ENCODE results near the gene MRPL24. TPM values are rescaled to one million over a fixed set of nuclear protein-coding genes. Genes with fewer than 3 reads are reported as not detected.
A peak's percentile ranks its signal among the peaks of the same experiment; 100 is the strongest.

Gene MRPL24
- total and polyA plus RNA-seq, 2 of the 13 experiments (the other 11 are each of a cell fraction or from before 2014, with no cell fraction given), result 38.1 to 42.9 TPM

DNA sequence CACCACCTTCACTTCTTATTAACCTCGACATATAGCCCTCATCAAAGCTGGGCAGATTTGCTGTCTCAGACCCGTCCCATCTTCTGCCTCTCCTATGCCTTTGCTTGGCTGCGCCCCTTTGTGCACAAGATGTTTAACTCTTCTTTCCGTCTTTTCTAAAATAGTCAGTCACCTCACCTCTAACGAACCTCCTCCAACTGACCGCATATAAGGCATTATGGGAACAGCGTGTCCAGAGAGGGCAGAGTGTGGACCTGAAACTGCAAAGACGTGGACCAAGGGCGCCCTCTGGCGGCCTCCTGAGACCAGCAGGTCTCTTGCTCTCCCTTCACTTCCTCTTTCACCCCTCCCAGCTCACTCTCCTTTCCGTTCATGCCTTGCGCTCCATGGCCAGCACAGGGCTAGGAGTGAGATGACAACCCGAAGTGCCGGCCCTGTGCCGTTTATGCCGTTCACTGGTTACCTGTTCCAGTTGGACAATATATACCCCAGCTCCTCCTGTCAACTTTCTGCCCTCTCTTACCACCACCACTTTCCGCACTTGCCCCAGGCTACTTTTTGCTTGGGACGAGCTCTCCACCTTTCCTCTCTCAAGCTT, 15.1 kb downstream of the MRPL24 start:
- WGBS (ENCODE audit: low lambda C conversion rate), result 20% methylated on average over 18 of the region's 18 CpGs
- no peak overlapping the region for H3K27ac ChIP-seq (ENCODE audit: extremely low read length, insufficient read depth, low read length)
- FAIRE-seq (peak; percentile 72), ATAC-seq (peak; percentile 80), DNase-seq (ENCODE audit: low spot score) (peak; percentile 84)
- H3K79me2 ChIP-seq (ENCODE audit: insufficient read depth, low read length), result peaks cover 59% of the 10 kb centered on the region
- BruUV-seq (replicated peaks), result no TSS peak
- peaks cover 15 to 30% of the 10 kb centered on the region in 2 experiments for H3K36me3 ChIP-seq (replicated peaks in 1 of 2; ENCODE audit: control insufficient read depth in 1 of 2, insufficient read depth in 2 of 2, low read length in 2 of 2)
- intact Hi-C loops (cut with micrococcal nuclease; ENCODE audit: unreplicated experiment), result loop anchor here (1.0 to 10.0 kb wide), 4 partner anchors 36 to 72 kb away; partner anchors contain the start of gene PRCC
- no peaks in the 10 kb centered on the region; a peak in 1 of 5 replicates for H3K27me3 ChIP-seq (ENCODE audit: control insufficient read depth in 1 of 2, insufficient read depth in 2 of 2, low read length in 2 of 2)
- peak overlapping the region; percentile 46 to 100 (median 98); a peak in 5 of 6 replicates for H3K4me3 ChIP-seq (replicated peaks in 1 of 3; ENCODE audit: insufficient read depth in 1 of 3, low read depth in 2 of 3, low read length in 3 of 3)
- POLR2A ChIA-PET, result interaction anchor here (0.6 to 5.7 kb wide), 11 partner anchors 15 to 134 kb away, joined by 3 to 100 read pairs (median 7); partner anchors contain the start of genes CRABP2, HDGF, INSRR and MRPL24
- peak overlapping the region; percentile 97 for H3K4me2 ChIP-seq (ENCODE audit: low read depth, low read length)
- peak overlapping the region; percentile 89 for H3K9ac ChIP-seq (ENCODE audit: insufficient read depth, low read depth, low read length)
- CTCF ChIA-PET (ENCODE audit: low intra/inter-chr PET ratio, low total read pairs), result interaction anchor here (1.1 to 5.7 kb wide), 9 partner anchors 11 to 99 kb away, joined by 3 to 119 read pairs (median 6); partner anchors contain the start of gene CRABP2
- in situ Hi-C loops (cut with HindIII; ENCODE audit: extremely low pct_ligation_motif_present, low pct_unique_long_range_greater_than_20kb), result loop anchor here (5.0 kb wide), 2 partner anchors 38 to 42 kb away; partner anchors contain the start of gene PRCC
- peaks cover 17% of the 10 kb centered on the region for H4K20me1 ChIP-seq (ENCODE audit: insufficient read depth, low read length)
- H3K4me1 ChIP-seq (ENCODE audit: insufficient read depth, low read length), result peaks cover 49% of the 10 kb centered on the region
- H3K9me3 ChIP-seq (ENCODE audit: low read length), result no peaks in the 10 kb centered on the region
- H2AFZ ChIP-seq (ENCODE audit: low read length), result no peak overlapping the region
- TF ChIP-seq, protein P1, sequence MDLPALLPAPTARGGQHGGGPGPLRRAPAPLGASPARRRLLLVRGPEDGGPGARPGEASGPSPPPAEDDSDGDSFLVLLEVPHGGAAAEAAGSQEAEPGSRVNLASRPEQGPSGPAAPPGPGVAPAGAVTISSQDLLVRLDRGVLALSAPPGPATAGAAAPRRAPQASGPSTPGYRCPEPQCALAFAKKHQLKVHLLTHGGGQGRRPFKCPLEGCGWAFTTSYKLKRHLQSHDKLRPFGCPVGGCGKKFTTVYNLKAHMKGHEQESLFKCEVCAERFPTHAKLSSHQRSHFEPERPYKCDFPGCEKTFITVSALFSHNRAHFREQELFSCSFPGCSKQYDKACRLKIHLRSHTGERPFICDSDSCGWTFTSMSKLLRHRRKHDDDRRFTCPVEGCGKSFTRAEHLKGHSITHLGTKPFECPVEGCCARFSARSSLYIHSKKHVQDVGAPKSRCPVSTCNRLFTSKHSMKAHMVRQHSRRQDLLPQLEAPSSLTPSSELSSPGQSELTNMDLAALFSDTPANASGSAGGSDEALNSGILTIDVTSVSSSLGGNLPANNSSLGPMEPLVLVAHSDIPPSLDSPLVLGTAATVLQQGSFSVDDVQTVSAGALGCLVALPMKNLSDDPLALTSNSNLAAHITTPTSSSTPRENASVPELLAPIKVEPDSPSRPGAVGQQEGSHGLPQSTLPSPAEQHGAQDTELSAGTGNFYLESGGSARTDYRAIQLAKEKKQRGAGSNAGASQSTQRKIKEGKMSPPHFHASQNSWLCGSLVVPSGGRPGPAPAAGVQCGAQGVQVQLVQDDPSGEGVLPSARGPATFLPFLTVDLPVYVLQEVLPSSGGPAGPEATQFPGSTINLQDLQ (CRISPR knock-in tag; IDR thresholded peaks at IDR 0.05), result no peak
- TF ChIP-seq, protein P2, sequence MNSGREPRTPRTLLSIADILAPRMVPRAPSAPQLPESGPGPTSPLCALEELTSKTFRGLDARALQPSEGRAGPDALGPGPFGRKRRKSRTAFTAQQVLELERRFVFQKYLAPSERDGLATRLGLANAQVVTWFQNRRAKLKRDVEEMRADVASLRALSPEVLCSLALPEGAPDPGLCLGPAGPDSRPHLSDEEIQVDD (CRISPR knock-in tag; IDR thresholded peaks at IDR 0.05; ENCODE audit: borderline replicate concordance), result no peak
- TF ChIP-seq ZNF615 (CRISPR knock-in tag; IDR thresholded peaks at IDR 0.05; ENCODE audit: borderline replicate concordance) (no peak), TMF1 (CRISPR knock-in tag; IDR thresholded peaks at IDR 0.05; ENCODE audit: low read depth) (no peak), ZNF317 (CRISPR knock-in tag; IDR thresholded peaks at IDR 0.05) (no peak), EEA1 (CRISPR knock-in tag; IDR thresholded peaks at IDR 0.05; ENCODE audit: borderline replicate concordance) (no peak), ZSCAN25 (CRISPR knock-in tag; IDR thresholded peaks at IDR 0.05) (peak; percentile 92), ZNF569 (CRISPR knock-in tag; IDR thresholded peaks at IDR 0.05; ENCODE audit: borderline replicate concordance) (no peak), ZNF354B (CRISPR knock-in tag; IDR thresholded peaks at IDR 0.05) (no peak), NR2F2 (IDR thresholded peaks at IDR 0.05; ENCODE audit: borderline replicate concordance, low read depth) (no peak), KAT7 (CRISPR knock-in tag; IDR thresholded peaks at IDR 0.05; ENCODE audit: borderline replicate concordance) (no peak), MEIS2 (CRISPR knock-in tag; IDR thresholded peaks at IDR 0.05) (no peak), TCF12 (IDR thresholded peaks at IDR 0.05) (no peak), TCF12 (CRISPR knock-in tag; IDR thresholded peaks at IDR 0.05) (no peak), ZNF367 (CRISPR knock-in tag; IDR thresholded peaks at IDR 0.05; ENCODE audit: borderline replicate concordance) (no peak), NR2C2 (CRISPR knock-in tag; IDR thresholded peaks at IDR 0.05; ENCODE audit: borderline replicate concordance) (no peak), EHMT2 (IDR thresholded peaks at IDR 0.05; ENCODE audit: borderline replicate concordance, low read depth, low read length) (no peak), MAZ (IDR thresholded peaks at IDR 0.05; ENCODE audit: borderline replicate concordance, low read depth, low read length) (peak; percentile 72), MAZ (CRISPR knock-in tag; IDR thresholded peaks at IDR 0.05; ENCODE audit: low read depth) (0 out of 2 replicates have a peak, but pooled peaks have one; percentile 46), ZNF749 (CRISPR knock-in tag; IDR thresholded peaks at IDR 0.05; ENCODE audit: borderline replicate concordance) (no peak)
- TF ChIP-seq, protein P3, sequence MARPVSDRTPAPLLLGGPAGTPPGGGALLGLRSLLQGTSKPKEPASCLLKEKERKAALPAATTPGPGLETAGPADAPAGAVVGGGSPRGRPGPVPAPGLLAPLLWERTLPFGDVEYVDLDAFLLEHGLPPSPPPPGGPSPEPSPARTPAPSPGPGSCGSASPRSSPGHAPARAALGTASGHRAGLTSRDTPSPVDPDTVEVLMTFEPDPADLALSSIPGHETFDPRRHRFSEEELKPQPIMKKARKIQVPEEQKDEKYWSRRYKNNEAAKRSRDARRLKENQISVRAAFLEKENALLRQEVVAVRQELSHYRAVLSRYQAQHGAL (CRISPR knock-in tag; IDR thresholded peaks at IDR 0.05; ENCODE audit: not compliant biosample characterization), result no peak

Data from HepG2 (cell line).